Left kidney (tissue), 2 donors: ENCODE measurements around the gene KIF1A. TPM values are rescaled to one million over a fixed set of nuclear protein-coding genes. Genes with fewer than 3 reads are reported as not detected.

Experiments
- DNase-seq: peaks from one replicate; pipeline ENCODE4 v3.0.0-alpha.2; 2013
- polyA plus RNA-seq: library from polyadenylated mRNA; unstranded; fragments of 120-200 nt; gene quantifications from one replicate; pipeline ENCODE4 v1.2.1, GENCODE V29; 2013; ENCODE audit not compliant: insufficient read length

Gene KIF1A
- polyA plus RNA-seq, 1 donor = 11.1 TPM

GRCh38 chr2:240819126-240819857 lies 727 bp downstream of the KIF1A start:
- no peak for DNase-seq

- no peak for DNase-seq
Observed at GRCh38 chr2:240818293-240819125, 1.5 kb downstream of the KIF1A start.

GRCh38 chr2:240817496-240818292 lies 2.3 kb downstream of the KIF1A start:
- no peak for DNase-seq

- DNase-seq = no peak
Observed at GRCh38 chr2:240816584-240817495, 3.2 kb downstream of the KIF1A start.

GRCh38 chr2:240815761-240816583 lies 4.0 kb downstream of the KIF1A start:
- DNase-seq = no peak

GRCh38 chr2:240814946-240815760 lies 4.9 kb downstream of the KIF1A start:
- no peak for DNase-seq

GRCh38 chr2:240814280-240814679 lies 5.7 kb downstream of the KIF1A start:
- no peak for DNase-seq

GRCh38 chr2:240813231-240813921 lies 6.6 kb downstream of the KIF1A start:
- no peak for DNase-seq

GRCh38 chr2:240812721-240813120 lies 7.3 kb downstream of the KIF1A start:
- no peak for DNase-seq

GRCh38 chr2:240812301-240812680 lies 7.7 kb downstream of the KIF1A start:
- DNase-seq = no peak

- no peak for DNase-seq
Observed at GRCh38 chr2:240811346-240812300, 8.4 kb downstream of the KIF1A start.

GRCh38 chr2:240810621-240811020 lies 9.4 kb downstream of the KIF1A start:
- DNase-seq = no peak

GRCh38 chr2:240810199-240810598 lies 9.8 kb downstream of the KIF1A start:
- no peak for DNase-seq

GRCh38 chr2:240809276-240809675 lies 10.7 kb downstream of the KIF1A start:
- no peak for DNase-seq

- DNase-seq = no peak
Observed at GRCh38 chr2:240806459-240806858, 13.6 kb downstream of the KIF1A start.

- no peak for DNase-seq
Observed at GRCh38 chr2:240806006-240806405, 14.0 kb downstream of the KIF1A start.

GRCh38 chr2:240803191-240803590 lies 16.8 kb downstream of the KIF1A start:
- no peak for DNase-seq
